Gastrocnemius medialis (tissue), 4 donors: ENCODE results near the gene NEK10. TPM values are rescaled to one million over a fixed set of nuclear protein-coding genes. Genes with fewer than 3 reads are reported as not detected.

Experiments
- ATAC-seq, 2 donors: fragments of 150-250 bp; one replicate each; pipeline ENCODE4 v1.9.1; 2016
- DNase-seq, 2 donors: peaks; one replicate each; pipeline ENCODE4 v3.0.0-alpha.2; 2019
- H3K27ac ChIP-seq, 4 donors: fragments of 200-600 bp; sonication (generic); 1 replicate in 1 of 4; 2 replicates in 3 of 4; pipeline ENCODE4 v1.5.1; 2016 to 2018; ENCODE audit warnings: mild to moderate bottlenecking in 2 of 4, moderate library complexity in 1 of 4
- H3K27me3 ChIP-seq, 3 donors: fragments of 200-600 bp; sonication (generic) in 2 of 3; 1 replicate in 1 of 3; 2 replicates in 2 of 3; pipeline versions ENCODE4 v1.5.1 to v1.6.0; 2016 to 2019; ENCODE audit warnings: mild to moderate bottlenecking in 1 of 3, moderate library complexity in 1 of 3
- H3K36me3 ChIP-seq, 2 donors: fragments of 200-600 bp; sonication (generic) in 1 of 2; one replicate each; pipeline ENCODE4 v1.5.1; 2017 to 2018
- H3K4me1 ChIP-seq, 2 donors: fragments of 200-600 bp; sonication (generic) in 1 of 2; one replicate each; pipeline ENCODE4 v1.5.1; 2016 to 2017; ENCODE audit warnings: mild to moderate bottlenecking in 2 of 2
- H3K4me3 ChIP-seq, 4 donors: fragments of 200-600 bp; sonication (generic) in 3 of 4; 1 replicate in 1 of 4; 2 replicates in 3 of 4; pipeline ENCODE4 v1.5.1; 2016 to 2019; ENCODE audit warnings: mild to moderate bottlenecking in 2 of 4
- H3K9me3 ChIP-seq, 3 donors: fragments of 200-600 bp; sonication (generic) in 2 of 3; 1 replicate in 1 of 3; 2 replicates in 2 of 3; pipeline ENCODE4 v1.5.1; 2016 to 2019
- CTCF ChIP-seq, 5 experiments: fragments of 450-650 bp in 3 of 5; fragments of 200-600 bp in 2 of 5; sonication (generic) in 2 of 5; IDR thresholded peaks in 4 of 5; conservative IDR thresholded peaks in 1 of 5; 1 replicate in 4 of 5; 2 replicates in 1 of 5; pipeline ENCODE4 v1.5.1; 2016 to 2019; ENCODE audit warnings: antibody characterized with exemption in 5 of 5, mild to moderate bottlenecking in 3 of 5, moderate library complexity in 3 of 5
- POLR2A ChIP-seq, 2 donors: fragments of 450-650 bp; IDR thresholded peaks; one replicate each; pipeline ENCODE4 v1.6.1; 2017; ENCODE audit warnings: antibody characterized with exemption in 2 of 2, mild to moderate bottlenecking in 2 of 2, moderate library complexity in 2 of 2
- in situ Hi-C, 4 donors: fragments of 200-750 bp; cut with MboI; loops; one replicate each; pipeline versions ENCODE4 v1.15.0 to v1.8.0; 2017; ENCODE audit warnings: low sequenced_read_pairs in 4 of 4
- intact Hi-C: fragments of 100-400 bp; cut with DNase I; formaldehyde crosslinking; loops from one replicate; pipeline ENCODE4 v1.15.1; 2023; ENCODE audit warnings: low total_unique reads
- total RNA-seq, 4 donors: library from RNA; depleted of rRNA; stranded (reverse); fragments of >200 nt; gene quantifications; one replicate each; pipeline versions ENCODE4 v1.1.0 to v1.2.3, GENCODE V29; 2016

NEK10 gene
- total RNA-seq, 4 donors from 2014 or later, result 3.6 to 12.8 (median 7.5) TPM

GRCh38 chr3:27090275-27091041 is 278.7 kb downstream of the NEK10 start:
- in situ Hi-C loops, result no loop called here
- ATAC-seq, result no peak
- no peak overlapping the region for H3K27ac ChIP-seq

GRCh38 chr3:27089645-27090044 is 279.5 kb downstream of the NEK10 start:
- Histone ChIP-seq H3K36me3 (no peaks in the 10 kb centered on the region), H3K9me3 (no peaks in the 10 kb centered on the region), H3K4me3 (no peak overlapping the region), H3K27ac (no peak overlapping the region), H3K27me3 (no peaks in the 10 kb centered on the region), H3K4me1 (no peaks in the 10 kb centered on the region)
- TF ChIP-seq CTCF (IDR thresholded peaks at IDR 0.05 in 4 of 5, conservative IDR thresholded peaks at IDR 0.05 in 1 of 5) (no peak), POLR2A (IDR thresholded peaks at IDR 0.05) (no peak)
- ATAC-seq (no peak), DNase-seq (no peak)
- in situ Hi-C loops (no loop called here), intact Hi-C loops (no loop called here)

More at GRCh38 chr3:27090275-27091041, 278.7 kb downstream of the NEK10 start:
- TF ChIP-seq CTCF (IDR thresholded peaks at IDR 0.05 in 4 of 5, conservative IDR thresholded peaks at IDR 0.05 in 1 of 5) (no peak), POLR2A (IDR thresholded peaks at IDR 0.05) (no peak)
- H3K9me3 ChIP-seq, result no peaks in the 10 kb centered on the region
- intact Hi-C loops, result no loop called here
- H3K27me3 ChIP-seq, result no peaks in the 10 kb centered on the region
- no peaks in the 10 kb centered on the region for H3K36me3 ChIP-seq
- no peaks in the 10 kb centered on the region for H3K4me1 ChIP-seq
- DNase-seq, result no peak
- no peak overlapping the region for H3K4me3 ChIP-seq

DNA sequence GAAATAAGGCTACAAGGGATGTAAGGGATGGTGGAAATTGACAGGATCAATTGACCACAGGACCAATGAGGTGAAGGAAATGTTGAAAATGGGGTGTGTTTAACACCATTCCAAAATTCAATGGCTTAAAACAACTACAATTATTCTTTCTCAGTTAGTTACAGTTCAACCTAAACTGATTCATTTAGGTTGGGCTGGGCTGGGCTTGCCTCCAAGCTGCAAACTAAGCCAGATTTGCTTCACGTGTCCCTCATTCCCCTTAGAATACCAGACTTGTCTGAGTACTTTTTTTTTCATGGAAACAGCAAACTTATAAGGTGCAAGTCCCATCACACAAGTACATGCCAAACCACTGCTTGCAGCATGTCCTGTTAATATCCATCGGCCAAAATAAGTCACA is 280.1 kb downstream of the NEK10 start:
- Histone ChIP-seq H3K4me3 (no peak overlapping the region), H3K36me3 (no peaks in the 10 kb centered on the region), H3K27ac (no peak overlapping the region), H3K27me3 (no peaks in the 10 kb centered on the region), H3K4me1 (no peaks in the 10 kb centered on the region), H3K9me3 (no peaks in the 10 kb centered on the region)
- no peak for TF ChIP-seq POLR2A (IDR thresholded peaks at IDR 0.05)
- TF ChIP-seq CTCF (IDR thresholded peaks at IDR 0.05 in 4 of 5, conservative IDR thresholded peaks at IDR 0.05 in 1 of 5), result no peak
- DNase-seq, result no peak
- in situ Hi-C loops, result no loop called here
- ATAC-seq, result no peak
- intact Hi-C loops, result no loop called here

- TF ChIP-seq CTCF (IDR thresholded peaks at IDR 0.05 in 4 of 5, conservative IDR thresholded peaks at IDR 0.05 in 1 of 5), result no peak
- TF ChIP-seq POLR2A (IDR thresholded peaks at IDR 0.05), result no peak
- no peaks in the 10 kb centered on the region for H3K4me1 ChIP-seq
Measured at GRCh38 chr3:27085829-27086730, 283.1 kb downstream of the NEK10 start.

More at GRCh38 chr3:27085829-27086730, 283.1 kb downstream of the NEK10 start:
- no peak for ATAC-seq
- no peak overlapping the region for H3K27ac ChIP-seq
- in situ Hi-C loops (no loop called here), intact Hi-C loops (no loop called here)
- no peaks in the 10 kb centered on the region for H3K27me3 ChIP-seq
- H3K9me3 ChIP-seq, result no peaks in the 10 kb centered on the region
- H3K4me3 ChIP-seq, result no peak overlapping the region
- no peak for DNase-seq
- H3K36me3 ChIP-seq, result no peaks in the 10 kb centered on the region
